Measurements from ENCODE around the gene NPR3. TPM values are rescaled to one million over a fixed set of nuclear protein-coding genes. Genes with fewer than 3 reads are reported as not detected.

The NPR3 gene
- total RNA-seq, 4 donors from 2014 or later, result 0.51 to 4.9 (median 1.3) TPM

DNA sequence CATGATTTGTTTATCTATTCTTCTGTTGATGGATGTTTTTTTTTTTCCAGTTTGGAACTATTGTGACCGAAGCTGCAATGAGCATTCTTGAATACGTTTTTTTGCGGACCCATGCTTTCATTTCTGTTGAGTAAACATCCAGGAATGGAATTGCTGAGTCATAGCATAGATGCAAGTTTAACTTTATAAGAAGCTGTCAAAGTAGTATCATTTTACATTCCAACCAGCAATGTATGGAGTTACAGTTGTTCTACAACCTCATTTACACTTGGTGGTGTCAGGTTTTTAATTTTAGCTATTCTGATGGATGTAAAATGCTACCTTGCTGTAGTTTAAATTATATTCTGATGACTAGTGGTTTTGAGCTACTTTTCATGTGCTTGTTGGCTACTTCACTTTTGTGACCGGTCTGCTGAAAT, 49.0 kb downstream of the NPR3 start:
- intact Hi-C loops (cut with DNase I; ENCODE audit: low total_unique reads) (no loop called here), in situ Hi-C loops (cut with MboI; ENCODE audit: low sequenced_read_pairs in 4 of 4) (no loop called here)
- no peak overlapping the region for H3K27ac ChIP-seq
- no peak for TF ChIP-seq POLR2A (IDR thresholded peaks at IDR 0.05)
- TF ChIP-seq, protein P1, sequence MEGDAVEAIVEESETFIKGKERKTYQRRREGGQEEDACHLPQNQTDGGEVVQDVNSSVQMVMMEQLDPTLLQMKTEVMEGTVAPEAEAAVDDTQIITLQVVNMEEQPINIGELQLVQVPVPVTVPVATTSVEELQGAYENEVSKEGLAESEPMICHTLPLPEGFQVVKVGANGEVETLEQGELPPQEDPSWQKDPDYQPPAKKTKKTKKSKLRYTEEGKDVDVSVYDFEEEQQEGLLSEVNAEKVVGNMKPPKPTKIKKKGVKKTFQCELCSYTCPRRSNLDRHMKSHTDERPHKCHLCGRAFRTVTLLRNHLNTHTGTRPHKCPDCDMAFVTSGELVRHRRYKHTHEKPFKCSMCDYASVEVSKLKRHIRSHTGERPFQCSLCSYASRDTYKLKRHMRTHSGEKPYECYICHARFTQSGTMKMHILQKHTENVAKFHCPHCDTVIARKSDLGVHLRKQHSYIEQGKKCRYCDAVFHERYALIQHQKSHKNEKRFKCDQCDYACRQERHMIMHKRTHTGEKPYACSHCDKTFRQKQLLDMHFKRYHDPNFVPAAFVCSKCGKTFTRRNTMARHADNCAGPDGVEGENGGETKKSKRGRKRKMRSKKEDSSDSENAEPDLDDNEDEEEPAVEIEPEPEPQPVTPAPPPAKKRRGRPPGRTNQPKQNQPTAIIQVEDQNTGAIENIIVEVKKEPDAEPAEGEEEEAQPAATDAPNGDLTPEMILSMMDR (IDR thresholded peaks at IDR 0.05 in 4 of 5, conservative IDR thresholded peaks at IDR 0.05 in 1 of 5), result no peak
- H3K9me3 ChIP-seq, result no peaks in the 10 kb centered on the region
- no peak for DNase-seq
- no peaks in the 10 kb centered on the region for H3K4me1 ChIP-seq
- no peaks in the 10 kb centered on the region for H3K36me3 ChIP-seq
- H3K4me3 ChIP-seq, result no peak overlapping the region
- no peaks in the 10 kb centered on the region for H3K27me3 ChIP-seq
- no peak for ATAC-seq

DNA sequence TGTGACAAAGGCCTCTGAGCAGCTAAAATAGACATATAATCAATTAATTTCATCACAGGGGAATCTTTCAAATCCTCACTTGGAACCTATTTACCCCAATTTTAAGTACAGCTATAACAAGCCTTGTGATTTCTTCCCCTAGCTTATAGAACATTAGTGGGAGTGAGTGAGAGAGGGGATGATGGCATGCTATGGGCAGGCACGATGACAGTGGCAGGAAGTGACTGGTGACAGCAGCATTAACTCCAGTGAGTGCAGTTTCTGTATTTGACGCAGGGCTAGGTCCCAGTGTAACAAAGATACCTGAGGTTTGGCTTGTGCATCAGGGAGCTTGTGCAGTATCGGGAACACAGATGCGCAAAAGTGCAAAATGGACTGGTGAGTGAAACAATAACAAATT, 54.1 kb downstream of the NPR3 start:
- DNase-seq (no peak), ATAC-seq (no peak)
- no peak overlapping the region for H3K4me3 ChIP-seq
- TF ChIP-seq POLR2A (IDR thresholded peaks at IDR 0.05), result no peak
- TF ChIP-seq, protein P1 (IDR thresholded peaks at IDR 0.05 in 4 of 5, conservative IDR thresholded peaks at IDR 0.05 in 1 of 5), result no peak
- in situ Hi-C loops (cut with MboI; ENCODE audit: low sequenced_read_pairs in 4 of 4), result no loop called here
- H3K9me3 ChIP-seq, result no peaks in the 10 kb centered on the region
- no peaks in the 10 kb centered on the region for H3K27me3 ChIP-seq
- no peaks in the 10 kb centered on the region for H3K4me1 ChIP-seq
- no peaks in the 10 kb centered on the region for H3K36me3 ChIP-seq
- intact Hi-C loops (cut with DNase I; ENCODE audit: low total_unique reads), result no loop called here
- no peak overlapping the region for H3K27ac ChIP-seq

DNA sequence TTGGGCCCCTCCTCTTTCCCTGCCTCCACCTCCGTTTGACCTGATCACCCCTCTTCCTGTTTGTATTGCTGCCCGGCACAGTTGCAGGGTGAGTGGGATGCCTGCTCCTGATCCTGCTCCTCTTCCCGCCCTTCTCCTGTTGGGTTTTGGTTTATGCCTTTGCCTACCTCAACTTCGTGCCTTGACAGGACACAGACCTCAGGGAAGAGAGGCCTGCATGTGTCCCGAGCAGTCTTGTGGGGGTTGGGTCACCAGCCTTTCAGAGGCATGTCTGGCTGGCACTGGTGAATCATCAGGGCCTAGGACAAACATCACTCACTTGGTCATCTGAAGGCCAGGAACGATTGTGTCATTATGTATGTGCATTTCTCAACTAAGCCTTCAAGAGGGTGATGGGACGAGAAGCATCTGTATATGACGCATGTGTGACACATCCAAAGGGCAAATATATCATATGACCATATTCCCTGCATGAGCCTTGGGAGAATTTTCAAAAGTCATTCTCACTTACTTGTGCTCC, 56.9 kb downstream of the NPR3 start:
- intact Hi-C loops (cut with DNase I; ENCODE audit: low total_unique reads), result no loop called here
- no peak overlapping the region for H3K27ac ChIP-seq
- ATAC-seq, result peak in 1 of 2 donors; percentile 58

DNA sequence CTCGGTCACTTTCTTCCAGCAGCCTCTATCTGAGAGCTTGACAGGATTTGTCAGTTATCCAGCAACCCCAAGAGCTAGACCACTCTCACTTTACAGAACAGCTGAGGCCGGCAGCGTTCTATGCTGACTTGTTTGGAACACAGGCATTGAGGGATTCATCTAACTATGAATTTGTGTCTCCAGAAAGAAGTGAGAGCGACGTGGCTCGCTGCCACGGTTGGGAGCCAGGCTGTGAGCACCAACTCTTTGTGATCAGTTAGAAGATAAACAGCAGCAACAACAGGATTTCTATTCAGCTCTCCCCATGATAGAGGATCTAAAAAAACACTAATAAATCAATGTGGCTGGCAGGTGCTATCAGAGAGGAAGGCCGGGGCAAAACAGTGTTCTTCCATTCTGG, 58.6 kb downstream of the NPR3 start:
- Histone ChIP-seq H3K27me3 (no peaks in the 10 kb centered on the region), H3K4me3 (no peak overlapping the region), H3K9me3 (no peaks in the 10 kb centered on the region), H3K36me3 (no peaks in the 10 kb centered on the region), H3K27ac (no peak overlapping the region), H3K4me1 (no peaks in the 10 kb centered on the region)
- TF ChIP-seq, protein P1 (IDR thresholded peaks at IDR 0.05 in 4 of 5, conservative IDR thresholded peaks at IDR 0.05 in 1 of 5), result no peak
- TF ChIP-seq POLR2A (IDR thresholded peaks at IDR 0.05), result no peak
- in situ Hi-C loops (cut with MboI; ENCODE audit: low sequenced_read_pairs in 4 of 4) (no loop called here), intact Hi-C loops (cut with DNase I; ENCODE audit: low total_unique reads) (loop anchor here (5.0 kb wide), 1 partner anchor 57 kb away; the partner anchor contains the start of gene NPR3)
- ATAC-seq (no peak), DNase-seq (no peak)

More for the DNA sequence above, 56.9 kb downstream of the NPR3 start:
- no peaks in the 10 kb centered on the region for H3K36me3 ChIP-seq
- H3K4me1 ChIP-seq, result no peaks in the 10 kb centered on the region
- in situ Hi-C loops (cut with MboI; ENCODE audit: low sequenced_read_pairs in 4 of 4), result no loop called here
- no peaks in the 10 kb centered on the region for H3K9me3 ChIP-seq
- TF ChIP-seq, protein P1 (IDR thresholded peaks at IDR 0.05 in 4 of 5, conservative IDR thresholded peaks at IDR 0.05 in 1 of 5), result no peak
- no peak for TF ChIP-seq POLR2A (IDR thresholded peaks at IDR 0.05)
- H3K4me3 ChIP-seq, result no peak overlapping the region
- H3K27me3 ChIP-seq, result no peaks in the 10 kb centered on the region
- DNase-seq, result peak in 1 of 2 donors; percentile 18

DNA sequence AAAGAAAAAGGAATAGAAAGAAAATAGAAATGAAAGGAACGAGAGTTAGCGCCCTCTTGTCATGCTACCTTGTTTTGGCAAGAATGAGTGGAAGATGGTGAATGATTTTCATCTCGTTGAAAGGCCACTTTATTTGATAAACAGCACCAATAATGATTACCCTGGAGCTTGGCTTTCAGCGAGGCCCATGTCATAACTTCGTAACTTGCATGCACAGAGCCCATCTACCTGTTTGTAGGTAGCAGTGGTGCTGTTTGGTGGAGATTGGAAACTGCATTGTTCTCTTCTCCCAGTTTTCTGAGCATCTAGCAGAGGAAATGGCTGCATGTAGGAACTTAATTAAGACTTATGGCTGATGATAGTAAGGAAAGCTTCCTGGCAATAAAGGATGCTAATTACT, 59.3 kb downstream of the NPR3 start:
- no peaks in the 10 kb centered on the region for H3K4me1 ChIP-seq
- intact Hi-C loops (cut with DNase I; ENCODE audit: low total_unique reads) (loop anchor here (5.0 kb wide), 1 partner anchor 58 kb away; the partner anchor contains the start of gene NPR3), in situ Hi-C loops (cut with MboI; ENCODE audit: low sequenced_read_pairs in 4 of 4) (no loop called here)
- DNase-seq, result no peak
- H3K9me3 ChIP-seq, result no peaks in the 10 kb centered on the region
- no peaks in the 10 kb centered on the region for H3K36me3 ChIP-seq
- no peaks in the 10 kb centered on the region for H3K27me3 ChIP-seq
- TF ChIP-seq, protein P1 (IDR thresholded peaks at IDR 0.05 in 4 of 5, conservative IDR thresholded peaks at IDR 0.05 in 1 of 5), result no peak
- no peak for TF ChIP-seq POLR2A (IDR thresholded peaks at IDR 0.05)
- H3K4me3 ChIP-seq, result no peak overlapping the region
- H3K27ac ChIP-seq, result no peak overlapping the region
- no peak for ATAC-seq
